ENCODE measurements around the gene PPFIA3.
"Not testable (repeated sequence)": the region's sequence is repeated elsewhere in the genome, so short reads cannot be mapped to it uniquely, and the experiment has no call there.

PPFIA3 gene

DNA sequence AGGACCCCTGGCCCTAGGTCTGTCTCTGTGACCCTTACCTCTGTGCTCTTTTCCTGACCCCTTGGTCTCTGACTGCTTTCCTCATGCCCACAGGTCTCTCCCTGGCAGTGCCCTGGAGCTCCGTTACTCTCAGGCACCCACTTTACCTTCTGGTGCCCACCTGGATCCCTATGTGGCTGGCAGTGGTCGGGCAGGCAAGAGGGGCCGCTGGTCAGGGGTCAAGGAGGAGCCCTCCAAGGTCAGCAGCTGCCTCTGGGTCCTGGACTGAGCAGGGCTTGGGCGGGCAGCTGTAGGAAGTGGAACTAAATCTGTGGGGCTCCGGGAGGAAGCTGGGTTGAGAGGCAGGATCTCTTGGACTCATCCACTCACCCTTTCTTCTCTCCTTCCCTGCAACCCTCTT, 16.3 kb downstream of the PPFIA3 start:
- peaks cover 3 to 7% of the 10 kb centered on the region in 2 donors for H3K4me1 ChIP-seq (ENCODE audit: control insufficient read depth in 2 of 2, insufficient read depth in 2 of 2, low read length in 2 of 2)
- H3K27me3 ChIP-seq (ENCODE audit: control insufficient read depth in 2 of 2, insufficient read depth in 2 of 2, low read length in 2 of 2), result no peaks in the 10 kb centered on the region

DNA sequence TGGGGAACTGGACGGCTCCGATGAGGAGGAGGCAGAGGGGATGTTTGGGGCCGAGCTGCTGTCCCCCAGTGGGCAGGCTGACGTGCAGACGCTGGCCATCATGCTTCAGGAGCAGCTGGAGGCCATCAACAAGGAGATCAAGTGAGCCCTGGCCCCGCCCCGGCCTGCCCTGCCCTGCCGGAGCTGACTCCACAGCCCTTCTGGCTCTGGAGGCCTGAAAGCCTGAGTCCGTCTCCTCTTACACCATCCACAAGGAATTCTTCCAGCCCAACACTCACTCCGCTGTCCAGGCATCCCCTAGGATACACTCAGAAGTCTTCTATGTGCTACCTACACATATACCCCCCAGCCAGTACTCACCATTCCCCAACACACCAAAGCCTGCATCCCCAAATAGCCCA, 17.4 kb downstream of the PPFIA3 start:
- H3K27me3 ChIP-seq (ENCODE audit: control insufficient read depth in 2 of 2, insufficient read depth in 2 of 2, low read length in 2 of 2), result no peaks in the 10 kb centered on the region
- H3K27ac ChIP-seq (ENCODE audit: low read depth in 2 of 2, low read length in 2 of 2), result peak overlapping the region; percentile 34 to 52
- no peaks in the 10 kb centered on the region for H3K9me3 ChIP-seq (ENCODE audit: control insufficient read depth in 2 of 2, low read length in 2 of 2)
- H3K9ac ChIP-seq (ENCODE audit: low read depth in 1 of 2, low read length in 2 of 2), result no peak overlapping the region
- H3K36me3 ChIP-seq (ENCODE audit: control insufficient read depth in 2 of 2, insufficient read depth in 2 of 2, low read length in 2 of 2), result no peaks in the 10 kb centered on the region
- H3K4me1 ChIP-seq (ENCODE audit: control insufficient read depth in 2 of 2, insufficient read depth in 2 of 2, low read length in 2 of 2), result peaks cover 3 to 7% of the 10 kb centered on the region in 2 donors
- no peak overlapping the region for H3K4me3 ChIP-seq (ENCODE audit: low read length in 2 of 2)

More for the DNA sequence above, 16.3 kb downstream of the PPFIA3 start:
- no peak overlapping the region for H3K9ac ChIP-seq (ENCODE audit: low read depth in 1 of 2, low read length in 2 of 2)
- peak overlapping the region in 1 of 2 donors; percentile 43 for H3K27ac ChIP-seq (ENCODE audit: low read depth in 2 of 2, low read length in 2 of 2)
- H3K36me3 ChIP-seq (ENCODE audit: control insufficient read depth in 2 of 2, insufficient read depth in 2 of 2, low read length in 2 of 2), result no peaks in the 10 kb centered on the region
- H3K9me3 ChIP-seq (ENCODE audit: control insufficient read depth in 2 of 2, low read length in 2 of 2), result no peaks in the 10 kb centered on the region
- no peak overlapping the region for H3K4me3 ChIP-seq (ENCODE audit: low read length in 2 of 2)

DNA sequence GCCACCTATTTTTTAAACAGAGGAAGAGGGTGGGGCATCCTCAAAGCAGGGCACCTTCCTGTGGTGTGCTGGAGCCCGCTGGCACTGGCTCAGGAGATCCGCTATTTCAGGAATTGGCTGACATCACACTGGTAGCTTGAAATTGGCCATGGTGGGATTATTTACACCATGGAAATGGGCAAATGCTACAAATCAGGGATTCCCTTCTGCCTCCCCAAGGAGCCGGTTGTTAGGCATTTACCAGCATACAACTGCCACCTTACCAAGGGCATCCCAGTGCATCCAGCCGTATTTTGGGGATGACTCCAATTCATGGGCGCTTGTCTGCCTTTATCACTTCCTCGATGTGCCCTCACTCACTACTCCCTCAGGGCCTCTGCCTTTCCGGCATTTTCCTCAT, 21.6 kb downstream of the PPFIA3 start:
- Histone ChIP-seq H3K9ac (ENCODE audit: low read depth in 1 of 2, low read length in 2 of 2) (no peak overlapping the region), H3K36me3 (ENCODE audit: control insufficient read depth in 2 of 2, insufficient read depth in 2 of 2, low read length in 2 of 2) (no peaks in the 10 kb centered on the region), H3K27ac (ENCODE audit: low read depth in 2 of 2, low read length in 2 of 2) (no peak overlapping the region), H3K27me3 (ENCODE audit: control insufficient read depth in 2 of 2, insufficient read depth in 2 of 2, low read length in 2 of 2) (no peaks in the 10 kb centered on the region), H3K4me3 (ENCODE audit: low read length in 2 of 2) (no peak overlapping the region), H3K4me1 (ENCODE audit: control insufficient read depth in 2 of 2, insufficient read depth in 2 of 2, low read length in 2 of 2) (peaks cover 9 to 16% of the 10 kb centered on the region in 2 donors), H3K9me3 (ENCODE audit: control insufficient read depth in 2 of 2, low read length in 2 of 2) (no peaks in the 10 kb centered on the region)

DNA sequence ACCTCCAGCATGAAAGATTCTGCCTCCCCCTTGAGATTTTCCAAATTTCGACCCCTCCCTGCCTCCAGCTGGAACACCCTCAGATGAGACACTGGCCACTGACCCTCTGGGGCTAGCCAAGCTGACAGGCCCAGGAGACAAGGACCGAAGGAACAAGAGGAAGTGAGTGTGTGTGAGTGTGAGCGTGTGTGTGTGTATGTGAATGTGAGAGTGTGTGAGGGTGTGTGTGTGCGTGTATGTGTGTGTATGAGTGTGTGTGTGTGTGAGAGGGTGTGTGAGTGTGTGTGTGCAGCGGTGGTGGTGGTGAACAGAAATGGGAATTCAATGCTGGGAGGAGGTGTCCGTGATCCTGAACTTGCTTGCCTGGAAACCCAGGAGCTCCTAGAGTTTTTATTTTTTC, 22.0 kb downstream of the PPFIA3 start:
- H3K36me3 ChIP-seq (ENCODE audit: control insufficient read depth in 2 of 2, insufficient read depth in 2 of 2, low read length in 2 of 2), result no peaks in the 10 kb centered on the region
- H3K9ac ChIP-seq (ENCODE audit: low read depth in 1 of 2, low read length in 2 of 2), result no peak overlapping the region
- no peak overlapping the region for H3K27ac ChIP-seq (ENCODE audit: low read depth in 2 of 2, low read length in 2 of 2)
- no peaks in the 10 kb centered on the region for H3K9me3 ChIP-seq (ENCODE audit: control insufficient read depth in 2 of 2, low read length in 2 of 2)
- H3K4me1 ChIP-seq (ENCODE audit: control insufficient read depth in 2 of 2, insufficient read depth in 2 of 2, low read length in 2 of 2), result peaks cover 13 to 20% of the 10 kb centered on the region in 2 donors
- H3K27me3 ChIP-seq (ENCODE audit: control insufficient read depth in 2 of 2, insufficient read depth in 2 of 2, low read length in 2 of 2), result no peaks in the 10 kb centered on the region
- no peak overlapping the region for H3K4me3 ChIP-seq (ENCODE audit: low read length in 2 of 2)

DNA sequence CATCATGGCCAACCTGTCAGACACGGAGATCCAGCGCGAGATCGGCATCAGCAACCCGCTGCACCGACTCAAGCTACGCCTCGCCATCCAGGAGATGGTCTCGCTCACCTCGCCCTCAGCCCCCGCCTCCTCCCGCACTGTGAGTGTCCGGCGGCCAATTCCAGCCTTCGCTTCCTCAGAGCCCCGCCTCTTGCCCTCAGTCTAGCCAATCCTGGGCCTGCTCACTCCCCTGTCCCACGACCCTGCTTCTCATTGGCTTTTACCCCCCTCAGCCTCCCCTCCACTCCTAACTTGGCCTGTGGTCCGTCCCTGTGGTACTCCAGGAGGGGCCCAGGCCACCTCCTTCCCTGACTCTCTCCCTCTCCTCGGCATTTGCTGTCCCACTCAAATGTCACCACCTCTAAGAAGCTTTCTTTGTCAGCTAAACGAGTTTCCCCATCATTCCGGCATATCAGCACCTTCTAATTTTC, 23.6 kb downstream of the PPFIA3 start:
- Histone ChIP-seq H3K27me3 (ENCODE audit: control insufficient read depth in 2 of 2, insufficient read depth in 2 of 2, low read length in 2 of 2) (no peaks in the 10 kb centered on the region), H3K9ac (ENCODE audit: low read depth in 1 of 2, low read length in 2 of 2) (no peak overlapping the region), H3K4me1 (ENCODE audit: control insufficient read depth in 2 of 2, insufficient read depth in 2 of 2, low read length in 2 of 2) (peaks cover 15 to 18% of the 10 kb centered on the region in 2 donors), H3K27ac (ENCODE audit: low read depth in 2 of 2, low read length in 2 of 2) (no peak overlapping the region), H3K9me3 (ENCODE audit: control insufficient read depth in 2 of 2, low read length in 2 of 2) (no peaks in the 10 kb centered on the region), H3K36me3 (ENCODE audit: control insufficient read depth in 2 of 2, insufficient read depth in 2 of 2, low read length in 2 of 2) (no peaks in the 10 kb centered on the region), H3K4me3 (ENCODE audit: low read length in 2 of 2) (peak overlapping the region; percentile 57 to 71)

DNA sequence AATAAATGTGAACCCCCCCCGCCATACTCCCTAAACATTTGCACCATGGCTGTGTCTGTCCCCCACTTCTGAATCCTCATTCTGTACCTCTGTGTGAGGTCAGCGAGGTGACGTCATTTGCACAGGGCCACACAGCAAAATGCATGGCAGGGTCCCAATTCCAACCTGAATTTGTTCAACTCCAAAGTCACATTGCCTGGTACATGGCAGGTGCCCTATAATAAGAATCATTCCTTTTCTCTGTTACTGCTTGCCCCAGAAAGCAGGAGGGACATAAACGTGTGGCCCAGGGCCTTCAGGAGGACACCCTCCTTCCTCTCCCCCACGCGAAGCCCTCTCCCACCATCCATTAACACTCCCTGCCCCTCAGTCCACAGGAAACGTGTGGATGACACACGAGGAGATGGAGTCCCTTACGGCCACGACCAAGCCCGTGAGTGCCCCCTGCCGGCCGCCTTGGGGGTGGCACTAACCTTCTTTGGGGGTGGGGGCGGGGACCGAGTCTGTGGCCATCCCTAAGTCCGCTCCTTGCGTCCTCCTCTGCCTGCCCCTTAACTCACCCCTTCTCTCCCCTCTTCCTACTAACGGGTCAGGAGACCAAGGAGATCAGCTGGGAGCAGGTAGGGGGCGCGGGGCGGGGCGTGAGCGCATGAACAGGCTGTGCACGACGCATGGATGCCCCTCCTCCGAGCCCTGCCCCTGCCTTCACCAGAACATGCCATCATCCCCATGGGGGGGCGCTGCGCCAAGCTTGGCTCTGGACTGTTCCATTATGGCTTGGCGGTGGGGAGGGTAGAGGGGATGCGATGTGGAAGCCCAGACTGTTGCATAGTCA, 26.4 kb downstream of the PPFIA3 start:
- Histone ChIP-seq H3K27ac (ENCODE audit: low read depth in 2 of 2, low read length in 2 of 2) (no peak overlapping the region), H3K36me3 (ENCODE audit: control insufficient read depth in 2 of 2, insufficient read depth in 2 of 2, low read length in 2 of 2) (no peaks in the 10 kb centered on the region), H3K9me3 (ENCODE audit: control insufficient read depth in 2 of 2, low read length in 2 of 2) (no peaks in the 10 kb centered on the region), H3K9ac (ENCODE audit: low read depth in 1 of 2, low read length in 2 of 2) (no peak overlapping the region), H3K4me1 (ENCODE audit: control insufficient read depth in 2 of 2, insufficient read depth in 2 of 2, low read length in 2 of 2) (peaks cover 33 to 40% of the 10 kb centered on the region in 2 donors), H3K27me3 (ENCODE audit: control insufficient read depth in 2 of 2, insufficient read depth in 2 of 2, low read length in 2 of 2) (no peaks in the 10 kb centered on the region), H3K4me3 (ENCODE audit: low read length in 2 of 2) (peak overlapping the region; percentile 20 to 25)

DNA sequence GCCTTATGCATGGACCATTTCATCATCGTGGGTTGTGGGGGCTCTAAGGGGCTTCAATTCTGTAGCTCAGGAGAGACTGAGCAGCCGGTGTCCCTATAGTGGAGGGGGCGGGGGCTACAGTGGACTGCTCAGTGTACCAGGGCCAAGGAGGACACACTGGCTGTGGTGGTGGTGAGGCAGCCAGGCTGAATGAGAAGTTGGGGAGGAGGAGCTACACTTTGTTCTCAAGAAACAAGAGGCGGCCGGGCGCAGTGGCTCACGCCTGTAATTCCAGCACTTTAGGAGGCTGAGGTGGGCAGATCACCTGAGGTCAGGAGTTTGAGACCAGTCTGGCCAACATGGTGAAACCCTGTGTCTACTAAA, 27.0 kb downstream of the PPFIA3 start:
- H3K27ac ChIP-seq (ENCODE audit: low read depth in 2 of 2, low read length in 2 of 2); H3K9me3 ChIP-seq (ENCODE audit: control insufficient read depth in 2 of 2, low read length in 2 of 2); H3K9ac ChIP-seq (ENCODE audit: low read depth in 1 of 2, low read length in 2 of 2); H3K36me3 ChIP-seq (ENCODE audit: control insufficient read depth in 2 of 2, insufficient read depth in 2 of 2, low read length in 2 of 2); H3K27me3 ChIP-seq (ENCODE audit: control insufficient read depth in 2 of 2, insufficient read depth in 2 of 2, low read length in 2 of 2): not testable (repeated sequence)
- Histone ChIP-seq H3K4me3 (ENCODE audit: low read length in 2 of 2) (peak overlapping the region in 1 of 2 donors; percentile 20), H3K4me1 (ENCODE audit: control insufficient read depth in 2 of 2, insufficient read depth in 2 of 2, low read length in 2 of 2) (peaks cover 37 to 46% of the 10 kb centered on the region in 2 donors)

DNA sequence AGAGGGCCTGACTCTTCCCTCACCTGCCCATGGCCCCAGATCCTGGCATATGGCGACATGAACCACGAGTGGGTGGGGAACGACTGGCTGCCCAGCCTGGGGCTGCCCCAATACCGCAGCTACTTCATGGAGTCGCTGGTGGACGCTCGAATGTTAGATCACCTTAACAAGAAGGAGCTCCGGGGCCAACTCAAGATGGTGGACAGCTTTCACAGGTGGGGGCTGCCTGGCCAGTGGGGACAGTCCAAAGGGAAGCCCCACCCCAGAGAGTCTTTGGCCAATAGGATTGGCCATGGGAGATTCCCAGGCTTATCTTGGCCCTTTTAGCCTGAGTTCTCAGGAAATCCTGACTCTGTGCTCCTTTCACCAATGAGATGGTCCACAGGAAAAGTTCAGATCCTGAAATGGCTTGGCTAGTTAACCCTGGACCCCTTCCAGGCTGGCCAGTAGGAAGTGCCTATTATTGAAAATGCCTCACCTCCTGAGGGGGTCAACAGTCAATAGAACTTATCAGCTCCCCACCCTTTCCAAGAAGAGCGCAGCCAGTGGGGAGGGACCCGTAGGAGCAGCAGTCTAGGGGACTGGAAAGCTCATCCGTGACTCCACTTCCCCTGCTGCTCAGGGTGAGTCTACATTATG, 28.8 kb downstream of the PPFIA3 start:
- Histone ChIP-seq H3K9me3 (ENCODE audit: control insufficient read depth in 2 of 2, low read length in 2 of 2) (no peaks in the 10 kb centered on the region), H3K36me3 (ENCODE audit: control insufficient read depth in 2 of 2, insufficient read depth in 2 of 2, low read length in 2 of 2) (no peaks in the 10 kb centered on the region), H3K4me3 (ENCODE audit: low read length in 2 of 2) (peak overlapping the region; percentile 88 to 93), H3K4me1 (ENCODE audit: control insufficient read depth in 2 of 2, insufficient read depth in 2 of 2, low read length in 2 of 2) (peaks cover 38 to 45% of the 10 kb centered on the region in 2 donors), H3K27ac (ENCODE audit: low read depth in 2 of 2, low read length in 2 of 2) (peak overlapping the region; percentile 66 to 97), H3K27me3 (ENCODE audit: control insufficient read depth in 2 of 2, insufficient read depth in 2 of 2, low read length in 2 of 2) (no peaks in the 10 kb centered on the region), H3K9ac (ENCODE audit: low read depth in 1 of 2, low read length in 2 of 2) (peak overlapping the region; percentile 50 to 72)

DNA sequence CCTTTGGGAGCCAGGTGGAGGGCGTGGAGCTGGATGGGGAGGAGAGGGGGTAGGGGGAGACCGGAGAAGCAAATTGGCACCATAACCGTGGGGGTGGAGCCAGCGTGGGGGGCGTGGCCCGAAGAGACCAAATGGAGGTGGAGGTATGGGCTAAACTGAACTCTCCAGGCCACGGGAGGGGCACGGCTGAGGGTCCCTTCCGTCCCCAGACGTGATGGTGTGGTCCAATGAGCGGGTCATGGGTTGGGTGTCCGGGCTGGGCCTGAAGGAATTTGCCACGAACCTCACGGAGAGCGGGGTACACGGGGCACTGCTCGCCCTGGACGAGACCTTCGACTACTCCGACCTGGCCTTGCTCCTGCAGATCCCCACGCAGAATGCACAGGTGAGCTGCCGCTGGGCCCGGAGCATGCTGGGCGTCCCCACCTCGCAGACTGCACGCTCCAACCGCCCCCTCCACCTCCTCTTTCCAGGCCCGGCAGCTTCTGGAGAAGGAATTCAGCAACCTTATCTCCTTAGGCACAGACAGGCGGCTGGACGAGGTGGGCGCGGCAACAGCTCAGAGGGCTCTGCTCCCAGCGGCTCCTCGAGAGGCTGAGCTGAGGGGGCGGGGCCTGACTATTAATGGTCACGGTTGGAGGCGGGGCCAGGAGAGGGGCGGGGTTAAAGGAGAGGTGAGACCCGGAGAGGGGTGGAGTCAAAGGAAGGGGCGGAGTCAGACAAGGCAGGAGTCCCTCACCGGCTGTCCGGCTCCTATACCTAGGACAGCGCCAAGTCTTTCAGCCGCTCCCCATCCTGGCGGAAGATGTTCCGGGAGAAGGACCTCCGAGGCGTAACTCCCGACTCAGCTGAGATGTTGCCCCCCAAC, 29.7 kb downstream of the PPFIA3 start:
- H3K9ac ChIP-seq (ENCODE audit: low read depth in 1 of 2, low read length in 2 of 2), result peak overlapping the region; percentile 82 to 94
- H3K27me3 ChIP-seq (ENCODE audit: control insufficient read depth in 2 of 2, insufficient read depth in 2 of 2, low read length in 2 of 2), result no peaks in the 10 kb centered on the region
- H3K27ac ChIP-seq (ENCODE audit: low read depth in 2 of 2, low read length in 2 of 2), result peak overlapping the region; percentile 93 to 97

More for the DNA sequence above, 29.7 kb downstream of the PPFIA3 start:
- Histone ChIP-seq H3K36me3 (ENCODE audit: control insufficient read depth in 2 of 2, insufficient read depth in 2 of 2, low read length in 2 of 2) (no peaks in the 10 kb centered on the region), H3K4me1 (ENCODE audit: control insufficient read depth in 2 of 2, insufficient read depth in 2 of 2, low read length in 2 of 2) (peaks cover 38 to 45% of the 10 kb centered on the region in 2 donors), H3K9me3 (ENCODE audit: control insufficient read depth in 2 of 2, low read length in 2 of 2) (no peaks in the 10 kb centered on the region), H3K4me3 (ENCODE audit: low read length in 2 of 2) (peak overlapping the region; percentile 88 to 93)

Measured in mucosa of rectum (tissue), 2 donors.